Prostate gland (tissue), 2 donors: Measurements from ENCODE around the gene DIPK2B.

Source experiments
- POLR2A ChIP-seq: fragments of 450-650 bp; IDR thresholded peaks from one replicate; pipeline ENCODE4 v1.6.1; 2016; ENCODE audit warnings: antibody characterized with exemption, mild to moderate bottlenecking
- POLR2AphosphoS5 ChIP-seq: sonication (generic); formaldehyde crosslinking; IDR thresholded peaks from one replicate; pipeline ENCODE4 v1.6.1; 2017; ENCODE audit warnings: antibody characterized with exemption
- TF ChIP-seq, protein P1 (sequence below), 4 experiments: fragments of 200-600 bp in 2 of 4; fragments of 450-650 bp in 2 of 4; sonication (generic) in 2 of 4; IDR thresholded peaks; 1 replicate in 3 of 4; 2 replicates in 1 of 4; pipeline ENCODE4 v1.5.1; 2016 to 2019; ENCODE audit warnings: antibody characterized with exemption in 4 of 4, mild to moderate bottlenecking in 2 of 4, moderate library complexity in 2 of 4

GRCh38 chrX:45200741-45201234, at the start of gene DIPK2B:
- TF ChIP-seq POLR2AphosphoS5: no peak
- TF ChIP-seq, protein P1, sequence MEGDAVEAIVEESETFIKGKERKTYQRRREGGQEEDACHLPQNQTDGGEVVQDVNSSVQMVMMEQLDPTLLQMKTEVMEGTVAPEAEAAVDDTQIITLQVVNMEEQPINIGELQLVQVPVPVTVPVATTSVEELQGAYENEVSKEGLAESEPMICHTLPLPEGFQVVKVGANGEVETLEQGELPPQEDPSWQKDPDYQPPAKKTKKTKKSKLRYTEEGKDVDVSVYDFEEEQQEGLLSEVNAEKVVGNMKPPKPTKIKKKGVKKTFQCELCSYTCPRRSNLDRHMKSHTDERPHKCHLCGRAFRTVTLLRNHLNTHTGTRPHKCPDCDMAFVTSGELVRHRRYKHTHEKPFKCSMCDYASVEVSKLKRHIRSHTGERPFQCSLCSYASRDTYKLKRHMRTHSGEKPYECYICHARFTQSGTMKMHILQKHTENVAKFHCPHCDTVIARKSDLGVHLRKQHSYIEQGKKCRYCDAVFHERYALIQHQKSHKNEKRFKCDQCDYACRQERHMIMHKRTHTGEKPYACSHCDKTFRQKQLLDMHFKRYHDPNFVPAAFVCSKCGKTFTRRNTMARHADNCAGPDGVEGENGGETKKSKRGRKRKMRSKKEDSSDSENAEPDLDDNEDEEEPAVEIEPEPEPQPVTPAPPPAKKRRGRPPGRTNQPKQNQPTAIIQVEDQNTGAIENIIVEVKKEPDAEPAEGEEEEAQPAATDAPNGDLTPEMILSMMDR (IDR thresholded peaks at IDR 0.05): no peak
- TF ChIP-seq POLR2A: no peak
